ENCODE results near the gene VWC2L. TPM values are rescaled to one million over a fixed set of nuclear protein-coding genes. Genes with fewer than 3 reads are reported as not detected.

Gene VWC2L
- total and polyA plus RNA-seq, 10 donors, result not detected

GRCh38 chr2:214376618-214377285, 34.1 kb upstream of the VWC2L start:
- no peak for TF ChIP-seq POLR2AphosphoS5 (IDR thresholded peaks at IDR 0.05)
- no peak for TF ChIP-seq POLR2A (IDR thresholded peaks at IDR 0.05)
- TF ChIP-seq, protein P1, sequence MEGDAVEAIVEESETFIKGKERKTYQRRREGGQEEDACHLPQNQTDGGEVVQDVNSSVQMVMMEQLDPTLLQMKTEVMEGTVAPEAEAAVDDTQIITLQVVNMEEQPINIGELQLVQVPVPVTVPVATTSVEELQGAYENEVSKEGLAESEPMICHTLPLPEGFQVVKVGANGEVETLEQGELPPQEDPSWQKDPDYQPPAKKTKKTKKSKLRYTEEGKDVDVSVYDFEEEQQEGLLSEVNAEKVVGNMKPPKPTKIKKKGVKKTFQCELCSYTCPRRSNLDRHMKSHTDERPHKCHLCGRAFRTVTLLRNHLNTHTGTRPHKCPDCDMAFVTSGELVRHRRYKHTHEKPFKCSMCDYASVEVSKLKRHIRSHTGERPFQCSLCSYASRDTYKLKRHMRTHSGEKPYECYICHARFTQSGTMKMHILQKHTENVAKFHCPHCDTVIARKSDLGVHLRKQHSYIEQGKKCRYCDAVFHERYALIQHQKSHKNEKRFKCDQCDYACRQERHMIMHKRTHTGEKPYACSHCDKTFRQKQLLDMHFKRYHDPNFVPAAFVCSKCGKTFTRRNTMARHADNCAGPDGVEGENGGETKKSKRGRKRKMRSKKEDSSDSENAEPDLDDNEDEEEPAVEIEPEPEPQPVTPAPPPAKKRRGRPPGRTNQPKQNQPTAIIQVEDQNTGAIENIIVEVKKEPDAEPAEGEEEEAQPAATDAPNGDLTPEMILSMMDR (IDR thresholded peaks at IDR 0.05 in 8 of 11, conservative IDR thresholded peaks at IDR 0.05 in 3 of 11), result no peak
- Histone ChIP-seq H3K9me3 (no peaks in the 10 kb centered on the region), H3K4me1 (no peaks in the 10 kb centered on the region), H3K27ac (no peak overlapping the region), H3K36me3 (no peaks in the 10 kb centered on the region), H3K27me3 (replicated peaks in 1 of 7) (no peaks in the 10 kb centered on the region), H3K4me3 (no peak overlapping the region)
- 76 to 85% (median 80%) methylated on average over 7 of the region's 7 CpGs for WGBS, 5 donors
- no peak for DNase-seq
- intact Hi-C loops (cut with DNase I; ENCODE audit: low total_unique reads), result no loop called here

DNA sequence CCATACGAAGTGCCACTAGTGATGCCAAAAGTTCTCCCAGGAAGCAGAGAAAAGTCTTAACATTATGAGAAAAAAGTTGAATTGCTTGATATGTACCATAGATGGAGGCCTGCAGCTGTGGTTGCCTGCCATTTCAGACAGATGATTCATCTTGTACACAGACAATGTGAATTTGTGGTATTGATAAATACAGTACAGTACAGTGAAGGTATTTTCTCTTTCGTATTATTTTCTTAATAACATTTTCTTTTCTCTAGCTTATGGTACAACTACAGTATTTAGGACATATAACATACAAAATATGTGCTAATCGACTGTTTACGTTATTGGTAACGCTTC, 33.6 kb upstream of the VWC2L start:
- Histone ChIP-seq H3K9me3 (no peaks in the 10 kb centered on the region), H3K27ac (no peak overlapping the region), H3K27me3 (replicated peaks in 1 of 7) (no peaks in the 10 kb centered on the region), H3K36me3 (no peaks in the 10 kb centered on the region), H3K4me1 (no peaks in the 10 kb centered on the region), H3K4me3 (no peak overlapping the region)
- no peak for DNase-seq
- intact Hi-C loops (cut with DNase I; ENCODE audit: low total_unique reads), result no loop called here
- TF ChIP-seq POLR2A (IDR thresholded peaks at IDR 0.05), result no peak
- TF ChIP-seq, protein P1 (IDR thresholded peaks at IDR 0.05 in 8 of 11, conservative IDR thresholded peaks at IDR 0.05 in 3 of 11), result no peak
- no peak for TF ChIP-seq POLR2AphosphoS5 (IDR thresholded peaks at IDR 0.05)
- 86 to 92% (median 90%) methylated on average over 5 of the region's 5 CpGs for WGBS, 5 donors

GRCh38 chr2:214378455-214379103, 32.3 kb upstream of the VWC2L start:
- intact Hi-C loops (cut with DNase I; ENCODE audit: low total_unique reads), result no loop called here
- H3K4me1 ChIP-seq, result no peaks in the 10 kb centered on the region
- TF ChIP-seq POLR2AphosphoS5 (IDR thresholded peaks at IDR 0.05) (no peak), POLR2A (IDR thresholded peaks at IDR 0.05) (no peak)
- TF ChIP-seq, protein P1 (IDR thresholded peaks at IDR 0.05 in 8 of 11, conservative IDR thresholded peaks at IDR 0.05 in 3 of 11), result no peak
- H3K27ac ChIP-seq, result no peak overlapping the region
- no peak overlapping the region for H3K4me3 ChIP-seq
- H3K27me3 ChIP-seq (replicated peaks in 1 of 7), result no peaks in the 10 kb centered on the region
- no peak for DNase-seq
- no peaks in the 10 kb centered on the region for H3K9me3 ChIP-seq
- 35 to 71% (median 61%) methylated on average over 3 of the region's 3 CpGs for WGBS, 5 donors
- no peaks in the 10 kb centered on the region for H3K36me3 ChIP-seq

GRCh38 chr2:214379227-214379626, 31.6 kb upstream of the VWC2L start:
- H3K27ac ChIP-seq, result no peak overlapping the region
- H3K4me1 ChIP-seq, result no peaks in the 10 kb centered on the region
- no peak for DNase-seq
- H3K27me3 ChIP-seq (replicated peaks in 1 of 7), result no peaks in the 10 kb centered on the region
- 82 to 95% (median 91%) methylated on average over 1 of the region's 1 CpG for WGBS, 5 donors
- intact Hi-C loops (cut with DNase I; ENCODE audit: low total_unique reads), result no loop called here
- TF ChIP-seq POLR2A (IDR thresholded peaks at IDR 0.05), result no peak
- no peak for TF ChIP-seq POLR2AphosphoS5 (IDR thresholded peaks at IDR 0.05)
- TF ChIP-seq, protein P1 (IDR thresholded peaks at IDR 0.05 in 8 of 11, conservative IDR thresholded peaks at IDR 0.05 in 3 of 11), result no peak
- H3K4me3 ChIP-seq, result no peak overlapping the region
- no peaks in the 10 kb centered on the region for H3K9me3 ChIP-seq
- H3K36me3 ChIP-seq, result no peaks in the 10 kb centered on the region

Data from spleen (tissue), 11 donors.